ENCODE data around the gene GTF3C6. TPM values are rescaled to one million over a fixed set of nuclear protein-coding genes. Genes with fewer than 3 reads are reported as not detected.

GTF3C6 gene
- total RNA-seq (10 to 100 TPM; 28.1 to 36.8 TPM), total RNA-seq (21.0 to 40.9 reads per million in 2 donors)

DNA sequence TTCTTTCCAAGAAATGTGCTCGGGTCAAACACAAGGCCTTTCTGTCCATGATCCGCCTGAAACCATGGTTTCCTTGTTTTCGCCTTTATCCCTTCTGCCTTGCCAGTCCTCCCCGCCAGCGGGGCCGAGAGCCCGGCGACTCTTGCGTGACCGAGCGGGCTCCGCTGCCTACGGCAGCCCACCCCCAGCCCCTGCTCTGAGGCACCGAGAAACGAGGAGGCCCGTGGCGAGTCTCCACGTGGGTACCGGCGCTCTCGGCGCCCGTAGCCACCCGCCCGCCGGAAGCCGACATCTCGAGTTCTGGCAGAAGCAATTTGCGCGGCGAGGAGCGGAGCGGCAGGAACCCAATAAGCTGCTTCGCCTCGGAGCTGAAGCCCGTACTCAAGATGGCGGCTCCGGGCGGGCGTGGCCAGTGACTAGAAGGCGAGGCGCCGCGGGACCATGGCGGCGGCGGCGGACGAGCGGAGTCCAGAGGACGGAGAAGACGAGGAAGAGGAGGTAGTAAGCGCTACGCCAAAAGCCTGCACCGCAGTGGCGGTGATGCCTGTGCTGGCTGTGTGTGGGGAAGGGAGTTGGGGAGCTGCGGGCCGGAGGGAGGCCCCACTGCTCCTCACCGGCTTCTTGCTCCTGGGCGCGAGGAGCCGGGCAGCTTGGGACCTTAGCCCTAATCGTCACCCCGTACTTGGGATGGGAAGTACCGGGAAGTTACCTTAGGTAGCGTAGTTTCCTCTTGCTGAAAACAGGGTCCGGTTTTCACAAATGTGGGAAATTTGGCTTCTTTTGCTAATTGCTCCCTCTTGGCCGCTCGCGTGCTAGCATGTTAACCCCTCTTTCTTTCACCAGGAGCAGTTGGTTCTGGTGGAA lies at the start of gene GTF3C6:
TSS of gene GTF3C6 (plus strand) at position 378 of the 864 bp plus-strand sequence. CDS start at position 442, 64 bp downstream.
- peaks cover 3% of the 10 kb centered on the region for H3K27me3 Mint-ChIP-seq
- peaks cover 4% of the 10 kb centered on the region for H3K36me3 Mint-ChIP-seq (ENCODE audit: low read depth)
- H3K4me3 Mint-ChIP-seq, result peak within 1 kb of the TSS; percentile 97
- peaks cover 11% of the 10 kb centered on the region for H3K4me1 Mint-ChIP-seq
- no peaks in the 10 kb centered on the region for H3K9me3 ChIP-seq (ENCODE audit: control insufficient read depth, low read length, poor library complexity, severe bottlenecking)
- ATAC-seq (peak; percentile 99), DNase-seq (peak; percentile 88 to 91 (median 89))
- peak within 1 kb of the TSS; percentile 96 for H3K27ac Mint-ChIP-seq

- Mint-ChIP-seq H3K36me3 (ENCODE audit: low read depth) (no peaks in the 10 kb centered on the region), H3K4me1 (peaks cover 6% of the 10 kb centered on the region), H3K27ac (no peak overlapping the region), H3K27me3 (peaks cover 9% of the 10 kb centered on the region), H3K4me3 (no peak overlapping the region)
- no peak for DNase-seq
- no peaks in the 10 kb centered on the region for H3K9me3 ChIP-seq (ENCODE audit: control insufficient read depth, low read length, poor library complexity, severe bottlenecking)
- no peak for ATAC-seq
Observed at GRCh38 chr6:110930781-110931180, 27.7 kb upstream of the GTF3C6 start.

GRCh38 chr6:110933912-110934311 lies 24.6 kb upstream of the GTF3C6 start:
- Mint-ChIP-seq H3K27me3 (no peaks in the 10 kb centered on the region), H3K36me3 (ENCODE audit: low read depth) (no peaks in the 10 kb centered on the region), H3K4me3 (no peak overlapping the region), H3K4me1 (peaks cover 6% of the 10 kb centered on the region), H3K27ac (no peak overlapping the region)
- no peak for ATAC-seq
- no peak for DNase-seq
- no peaks in the 10 kb centered on the region for H3K9me3 ChIP-seq (ENCODE audit: control insufficient read depth, low read length, poor library complexity, severe bottlenecking)

DNA sequence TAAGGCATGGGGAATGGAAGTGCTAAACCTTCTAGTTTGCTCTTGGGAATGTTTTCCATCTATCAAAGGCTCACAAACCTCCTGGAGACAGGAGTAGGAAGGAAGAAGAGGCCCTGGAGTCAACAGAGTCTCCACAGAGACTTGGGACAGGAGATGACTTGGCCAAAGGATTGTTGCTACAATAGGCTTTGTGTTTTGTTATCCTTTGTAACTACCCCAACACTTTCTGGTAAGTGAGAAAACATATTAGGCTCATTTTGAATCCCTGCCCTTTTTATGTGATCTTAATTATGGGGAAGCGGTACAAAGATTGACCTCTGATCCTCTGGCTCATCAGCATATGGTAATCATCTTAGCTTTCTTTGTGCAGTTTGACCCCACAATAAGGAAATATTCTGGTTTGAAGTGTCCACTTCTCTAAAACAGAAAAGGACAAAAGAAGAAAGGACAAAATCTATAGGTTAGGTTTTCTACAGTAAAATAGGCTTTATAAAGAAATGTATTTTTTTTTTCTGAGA lies 24.1 kb upstream of the GTF3C6 start:
- H3K27ac Mint-ChIP-seq, result no peak overlapping the region
- H3K36me3 Mint-ChIP-seq (ENCODE audit: low read depth), result no peaks in the 10 kb centered on the region
- no peak overlapping the region for H3K4me3 Mint-ChIP-seq
- H3K4me1 Mint-ChIP-seq, result peaks cover 6% of the 10 kb centered on the region
- ATAC-seq (no peak), DNase-seq (no peak)
- H3K9me3 ChIP-seq (ENCODE audit: control insufficient read depth, low read length, poor library complexity, severe bottlenecking), result no peaks in the 10 kb centered on the region
- no peaks in the 10 kb centered on the region for H3K27me3 Mint-ChIP-seq

- Mint-ChIP-seq H3K36me3 (ENCODE audit: low read depth) (no peaks in the 10 kb centered on the region), H3K27me3 (no peaks in the 10 kb centered on the region), H3K4me1 (peaks cover 5% of the 10 kb centered on the region), H3K4me3 (no peak overlapping the region), H3K27ac (no peak overlapping the region)
- H3K9me3 ChIP-seq (ENCODE audit: control insufficient read depth, low read length, poor library complexity, severe bottlenecking), result no peaks in the 10 kb centered on the region
- ATAC-seq (no peak), DNase-seq (no peak)
Observed at GRCh38 chr6:110935171-110935570, 23.3 kb upstream of the GTF3C6 start.

- ATAC-seq (no peak), DNase-seq (no peak)
- Mint-ChIP-seq H3K36me3 (ENCODE audit: low read depth) (no peaks in the 10 kb centered on the region), H3K4me3 (no peak overlapping the region), H3K4me1 (no peaks in the 10 kb centered on the region), H3K27me3 (no peaks in the 10 kb centered on the region), H3K27ac (no peak overlapping the region)
- no peaks in the 10 kb centered on the region for H3K9me3 ChIP-seq (ENCODE audit: control insufficient read depth, low read length, poor library complexity, severe bottlenecking)
Observed at GRCh38 chr6:110938171-110938570, 20.3 kb upstream of the GTF3C6 start.

DNA sequence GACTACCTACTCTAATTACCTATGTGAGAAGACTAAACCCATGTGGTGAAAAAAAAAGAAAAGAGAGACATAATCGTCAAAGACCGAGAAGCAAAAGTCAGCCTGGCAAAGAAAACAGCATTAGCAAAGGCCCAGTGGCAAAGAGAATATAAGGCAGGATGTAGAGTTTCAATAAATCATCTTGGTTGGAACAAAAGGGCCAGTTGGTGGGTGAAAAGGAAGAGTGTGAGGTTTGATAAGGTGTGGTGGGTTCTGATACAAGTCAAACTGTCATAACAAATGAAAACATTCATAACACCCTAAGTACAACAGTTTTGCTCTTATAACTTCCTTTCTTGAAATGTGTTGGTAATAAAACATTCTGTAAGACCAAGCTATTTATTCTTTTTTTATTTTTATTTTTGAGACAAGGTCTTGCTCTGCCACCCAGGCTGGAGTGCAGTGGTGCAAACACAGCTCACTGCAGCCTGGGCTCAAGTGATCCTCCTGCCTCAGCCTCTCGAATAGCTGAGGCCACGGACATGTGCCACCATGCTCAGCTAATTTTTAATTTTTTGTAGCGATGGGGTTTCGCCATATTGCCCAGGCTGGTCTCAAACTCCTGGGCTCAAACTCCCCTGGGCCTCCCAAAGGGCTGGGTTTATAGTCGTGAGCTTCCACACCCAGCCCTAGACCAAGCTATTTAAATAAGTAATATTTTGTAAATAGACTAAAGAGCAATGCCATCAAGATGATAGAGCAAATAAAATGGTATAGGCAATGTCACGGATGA lies 18.9 kb upstream of the GTF3C6 start:
- no peak for DNase-seq
- no peaks in the 10 kb centered on the region for H3K9me3 ChIP-seq (ENCODE audit: control insufficient read depth, low read length, poor library complexity, severe bottlenecking)
- H3K4me1 Mint-ChIP-seq, result peaks cover under 1% of the 10 kb centered on the region
- no peaks in the 10 kb centered on the region for H3K27me3 Mint-ChIP-seq
- no peaks in the 10 kb centered on the region for H3K36me3 Mint-ChIP-seq (ENCODE audit: low read depth)
- H3K27ac Mint-ChIP-seq, result no peak overlapping the region
- ATAC-seq, result no peak
- H3K4me3 Mint-ChIP-seq, result no peak overlapping the region

GRCh38 chr6:110944681-110945151 lies 13.8 kb upstream of the GTF3C6 start:
- no peaks in the 10 kb centered on the region for H3K9me3 ChIP-seq (ENCODE audit: control insufficient read depth, low read length, poor library complexity, severe bottlenecking)
- Mint-ChIP-seq H3K36me3 (ENCODE audit: low read depth) (no peaks in the 10 kb centered on the region), H3K27ac (no peak overlapping the region), H3K27me3 (no peaks in the 10 kb centered on the region), H3K4me1 (peaks cover 2% of the 10 kb centered on the region), H3K4me3 (no peak overlapping the region)
- no peak for DNase-seq
- peak; percentile 95 for ATAC-seq

GRCh38 chr6:110946498-110946897 lies 12.0 kb upstream of the GTF3C6 start:
- Mint-ChIP-seq H3K27ac (no peak overlapping the region), H3K4me1 (peaks cover 2% of the 10 kb centered on the region), H3K36me3 (ENCODE audit: low read depth) (no peaks in the 10 kb centered on the region), H3K4me3 (no peak overlapping the region), H3K27me3 (no peaks in the 10 kb centered on the region)
- H3K9me3 ChIP-seq (ENCODE audit: control insufficient read depth, low read length, poor library complexity, severe bottlenecking), result no peaks in the 10 kb centered on the region
- ATAC-seq, result no peak
- no peak for DNase-seq

GRCh38 chr6:110949679-110950285 lies 8.7 kb upstream of the GTF3C6 start:
- Mint-ChIP-seq H3K27ac (no peak overlapping the region), H3K4me3 (no peak overlapping the region), H3K27me3 (peaks cover 4% of the 10 kb centered on the region), H3K36me3 (ENCODE audit: low read depth) (no peaks in the 10 kb centered on the region), H3K4me1 (no peaks in the 10 kb centered on the region)
- no peaks in the 10 kb centered on the region for H3K9me3 ChIP-seq (ENCODE audit: control insufficient read depth, low read length, poor library complexity, severe bottlenecking)
- DNase-seq, result no peak
- peak; percentile 36 for ATAC-seq

GRCh38 chr6:110950440-110950839 lies 8.1 kb upstream of the GTF3C6 start:
- ATAC-seq, result no peak
- Mint-ChIP-seq H3K27me3 (peaks cover 4% of the 10 kb centered on the region), H3K36me3 (ENCODE audit: low read depth) (no peaks in the 10 kb centered on the region), H3K27ac (peak overlapping the region; percentile 41), H3K4me1 (no peaks in the 10 kb centered on the region), H3K4me3 (no peak overlapping the region)
- DNase-seq, result no peak
- no peaks in the 10 kb centered on the region for H3K9me3 ChIP-seq (ENCODE audit: control insufficient read depth, low read length, poor library complexity, severe bottlenecking)

DNA sequence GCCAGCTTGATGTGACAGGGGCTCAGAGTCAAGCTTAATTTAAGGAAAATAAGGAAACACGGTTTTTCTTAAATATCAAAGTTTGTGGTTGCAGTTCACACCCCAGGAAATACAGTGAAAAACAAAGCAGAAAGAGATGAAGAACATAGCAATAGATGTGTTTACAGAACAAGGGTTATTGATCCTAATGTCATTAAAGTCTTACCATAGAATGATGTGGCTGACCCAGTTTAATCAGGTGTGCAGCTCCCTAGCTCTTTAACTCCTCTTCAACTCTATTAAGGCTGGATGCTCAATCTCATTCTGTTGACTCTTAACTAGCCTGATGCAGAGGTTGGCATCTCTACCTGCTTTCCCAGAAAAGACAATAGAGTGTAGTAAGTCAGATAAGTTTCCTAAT lies 7.5 kb upstream of the GTF3C6 start:
- ATAC-seq (no peak), DNase-seq (no peak)
- H3K9me3 ChIP-seq (ENCODE audit: control insufficient read depth, low read length, poor library complexity, severe bottlenecking), result no peaks in the 10 kb centered on the region
- H3K4me1 Mint-ChIP-seq, result no peaks in the 10 kb centered on the region
- peak overlapping the region; percentile 41 for H3K27ac Mint-ChIP-seq
- H3K36me3 Mint-ChIP-seq (ENCODE audit: low read depth), result no peaks in the 10 kb centered on the region
- peaks cover 4% of the 10 kb centered on the region for H3K27me3 Mint-ChIP-seq
- no peak overlapping the region for H3K4me3 Mint-ChIP-seq

Measured in T-helper 17 cell (primary cell).